ENCODE data around the gene BCKDHA. TPM values are rescaled to one million over a fixed set of nuclear protein-coding genes. Genes with fewer than 3 reads are reported as not detected.

BCKDHA gene
- total and polyA plus RNA-seq, 9 of the 15 experiments (the other 6 are each of a cell fraction or from before 2014, with no cell fraction given): 4.5 to 52.5 (median 14.1) TPM

GRCh38 chr19:41397086-41398049, at the start of gene BCKDHA, which contains the start of gene EXOSC5 (continued):
- no peak for TF ChIP-seq ZNF280A (IDR thresholded peaks at IDR 0.05; ENCODE audit: low read depth, partially characterized antibody)
- peak; percentile 89 for TF ChIP-seq KDM5B (IDR thresholded peaks at IDR 0.05; ENCODE audit: insufficient replicate concordance, low read depth, low read length)
- TF ChIP-seq RHOXF2B (CRISPR knock-in tag; conservative IDR thresholded peaks at IDR 0.05): 0 out of 2 replicates have a peak, but pooled peaks have one; percentile 45
- TF ChIP-seq ZC3H11A (IDR thresholded peaks at IDR 0.05; ENCODE audit: low read depth, low read length): no peak
- TF ChIP-seq YY1 (IDR thresholded peaks at IDR 0.05; ENCODE audit: borderline replicate concordance in 1 of 3, control insufficient read depth in 1 of 3, extremely low read depth in 1 of 3, insufficient read depth in 3 of 3, insufficient read length in 1 of 3, insufficient replicate concordance in 2 of 3, low read depth in 1 of 3, low read length in 2 of 3): peak; percentile 77 to 94 (median 93)
- TF ChIP-seq NR2C2 (CRISPR knock-in tag; IDR thresholded peaks at IDR 0.05): no peak
- TF ChIP-seq NR2C2 (tag; IDR thresholded peaks at IDR 0.05): peak; percentile 40; the same call in 1 of the 2 replicates
- no peak for TF ChIP-seq ZSCAN29 (IDR thresholded peaks at IDR 0.05)
- TF ChIP-seq, protein P1, sequence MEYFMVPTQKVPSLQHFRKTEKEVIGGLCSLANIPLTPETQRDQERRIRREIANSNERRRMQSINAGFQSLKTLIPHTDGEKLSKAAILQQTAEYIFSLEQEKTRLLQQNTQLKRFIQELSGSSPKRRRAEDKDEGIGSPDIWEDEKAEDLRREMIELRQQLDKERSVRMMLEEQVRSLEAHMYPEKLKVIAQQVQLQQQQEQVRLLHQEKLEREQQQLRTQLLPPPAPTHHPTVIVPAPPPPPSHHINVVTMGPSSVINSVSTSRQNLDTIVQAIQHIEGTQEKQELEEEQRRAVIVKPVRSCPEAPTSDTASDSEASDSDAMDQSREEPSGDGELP (CRISPR knock-in tag; IDR thresholded peaks at IDR 0.05; ENCODE audit: borderline replicate concordance): peak; percentile 69
- TF ChIP-seq, protein P2, sequence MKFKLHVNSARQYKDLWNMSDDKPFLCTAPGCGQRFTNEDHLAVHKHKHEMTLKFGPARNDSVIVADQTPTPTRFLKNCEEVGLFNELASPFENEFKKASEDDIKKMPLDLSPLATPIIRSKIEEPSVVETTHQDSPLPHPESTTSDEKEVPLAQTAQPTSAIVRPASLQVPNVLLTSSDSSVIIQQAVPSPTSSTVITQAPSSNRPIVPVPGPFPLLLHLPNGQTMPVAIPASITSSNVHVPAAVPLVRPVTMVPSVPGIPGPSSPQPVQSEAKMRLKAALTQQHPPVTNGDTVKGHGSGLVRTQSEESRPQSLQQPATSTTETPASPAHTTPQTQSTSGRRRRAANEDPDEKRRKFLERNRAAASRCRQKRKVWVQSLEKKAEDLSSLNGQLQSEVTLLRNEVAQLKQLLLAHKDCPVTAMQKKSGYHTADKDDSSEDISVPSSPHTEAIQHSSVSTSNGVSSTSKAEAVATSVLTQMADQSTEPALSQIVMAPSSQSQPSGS (CRISPR knock-in tag; IDR thresholded peaks at IDR 0.05): no peak
- TF ChIP-seq DACH1 (IDR thresholded peaks at IDR 0.05; ENCODE audit: partially characterized antibody): peak; percentile 96
- TF ChIP-seq POLR2B (IDR thresholded peaks at IDR 0.05; ENCODE audit: low read depth, partially characterized antibody): peak; percentile 77
- peak; percentile 99 to 100 for TF ChIP-seq FOXK2 (conservative IDR thresholded peaks at IDR 0.05 in 1 of 2, IDR thresholded peaks at IDR 0.05 in 1 of 2; ENCODE audit: low read depth in 2 of 2)
- peak; percentile 83 for TF ChIP-seq SP1 (CRISPR knock-in tag; IDR thresholded peaks at IDR 0.05)
- TF ChIP-seq ZBTB43 (CRISPR knock-in tag; IDR thresholded peaks at IDR 0.05): no peak
- TF ChIP-seq L3MBTL2 (IDR thresholded peaks at IDR 0.05): peak; percentile 97
- TF ChIP-seq ZNF124 (CRISPR knock-in tag; IDR thresholded peaks at IDR 0.05): no peak

All from K562 (cell line).